Left renal cortex interstitium (tissue), 4 donors: ENCODE measurements around the gene FBXW5. TPM values are rescaled to one million over a fixed set of nuclear protein-coding genes. Genes with fewer than 3 reads are reported as not detected.

Experiments
- DNase-seq, 4 donors: peaks; one replicate each; pipeline ENCODE4 v3.0.0-alpha.2; 2013; ENCODE audit warnings: low read depth in 4 of 4, low spot score in 2 of 4, missing footprints in 1 of 4
- polyA plus RNA-seq, 4 donors: library from polyadenylated mRNA; unstranded; fragments of 120-200 nt; gene quantifications; one replicate each; pipeline ENCODE4 v1.2.1, GENCODE V29; 2013; ENCODE audit not compliant: insufficient read length in 4 of 4

FBXW5 gene
- polyA plus RNA-seq, 4 donors = 37.8 to 69.9 (median 60.6) TPM

GRCh38 chr9:136951541-136952320, 7.2 kb upstream of the FBXW5 start, which contains the start of gene LCN12:
TSS of gene LCN12 (plus strand) at chr9:136952273. CDS start at chr9:136952328, 55 bp downstream.
- DNase-seq = no peak

GRCh38 chr9:136950656-136951276, 6.2 kb upstream of the FBXW5 start:
- DNase-seq = no peak

- DNase-seq = peak; percentile 63 to 87 (median 80)
Observed at GRCh38 chr9:136949817-136950655, 5.5 kb upstream of the FBXW5 start.

GRCh38 chr9:136949239-136949816, 4.8 kb upstream of the FBXW5 start:
- DNase-seq = no peak

- no peak for DNase-seq
Observed at GRCh38 chr9:136947955-136948510, 3.5 kb upstream of the FBXW5 start.

GRCh38 chr9:136947028-136947891, 2.7 kb upstream of the FBXW5 start:
- no peak for DNase-seq

- DNase-seq = no peak
Observed at GRCh38 chr9:136946228-136947027, 1.9 kb upstream of the FBXW5 start.

GRCh38 chr9:136945333-136946227, 1.0 kb upstream of the FBXW5 start:
- no peak for DNase-seq

- DNase-seq = no peak
Observed at GRCh38 chr9:136944212-136944518, 373 bp downstream of the FBXW5 start.

- DNase-seq = no peak
Observed at GRCh38 chr9:136943291-136944211, 987 bp downstream of the FBXW5 start.

- DNase-seq = no peak
Observed at GRCh38 chr9:136942881-136943230, 1.7 kb downstream of the FBXW5 start.

- no peak for DNase-seq
Observed at GRCh38 chr9:136942112-136942880, 2.2 kb downstream of the FBXW5 start.

GRCh38 chr9:136941231-136942111, 3.1 kb downstream of the FBXW5 start:
- DNase-seq = no peak

GRCh38 chr9:136940526-136941230, 3.9 kb downstream of the FBXW5 start:
- DNase-seq = no peak
